Measurements from ENCODE around the gene P2RX3. TPM values are rescaled to one million over a fixed set of nuclear protein-coding genes. Genes with fewer than 3 reads are reported as not detected.

Gene P2RX3
- total RNA-seq, 1 experiment from 2014 or later = 0.15 TPM

DNA sequence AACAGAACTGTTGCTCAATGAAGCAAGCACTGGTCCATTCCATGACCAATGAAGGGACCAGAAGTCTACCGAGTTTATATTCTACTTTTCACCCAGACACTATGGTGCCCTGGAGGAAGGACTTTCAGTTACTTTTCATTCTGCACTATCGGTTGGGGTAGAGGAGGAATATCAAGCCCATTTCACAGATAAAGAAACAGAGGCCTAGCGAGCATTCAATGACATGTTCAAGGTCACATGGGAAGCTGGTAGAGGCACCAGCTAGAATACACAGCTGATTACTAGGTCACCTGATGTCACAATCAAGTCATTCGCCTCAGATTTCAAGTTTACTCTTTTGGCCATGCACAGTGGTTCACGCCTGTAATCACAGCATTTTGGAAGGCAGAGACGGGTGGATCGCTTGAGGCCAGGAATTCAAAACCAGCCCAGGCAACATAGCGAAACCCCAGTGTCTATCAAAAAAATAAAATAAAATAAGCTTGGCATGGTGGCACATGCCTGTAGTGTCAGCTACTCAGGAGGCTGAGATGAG, 69.9 kb downstream of the P2RX3 start:
- Histone ChIP-seq H2AK5ac (ENCODE audit: insufficient read length, low read length) (no peak overlapping the region), H3K4me1 (ENCODE audit: insufficient read depth, low read length) (no peaks in the 10 kb centered on the region), H4K91ac (ENCODE audit: insufficient read length, low read depth, low read length) (no peak overlapping the region), H2BK5ac (ENCODE audit: insufficient read length, low read length) (no peak overlapping the region), H3K79me2 (ENCODE audit: insufficient read depth, low read length) (no peaks in the 10 kb centered on the region), H3K9me3 (ENCODE audit: control insufficient read depth, low read depth, low read length) (no peaks in the 10 kb centered on the region), H3K56ac (ENCODE audit: insufficient read length, low read depth, low read length) (no peak overlapping the region), H4K8ac (replicated peaks; ENCODE audit: insufficient read length, low read depth, low read length) (no peak overlapping the region), H2BK15ac (ENCODE audit: low read depth, low read length) (no peak overlapping the region), H2BK12ac (ENCODE audit: insufficient read length, low read depth, low read length) (no peak overlapping the region), H3K27me3 (ENCODE audit: insufficient read depth, low read length) (no peaks in the 10 kb centered on the region), H3K27ac (ENCODE audit: insufficient read length, low read depth, low read length) (no peak overlapping the region), H4K5ac (ENCODE audit: insufficient read length, low read depth, low read length) (no peak overlapping the region), H3K23ac (ENCODE audit: insufficient read length, low read depth, low read length) (no peak overlapping the region), H3K23me2 (ENCODE audit: insufficient read length, low read depth, low read length, poor library complexity, severe bottlenecking) (no peaks in the 10 kb centered on the region), H3K18ac (ENCODE audit: insufficient read length, low read depth, low read length) (no peak overlapping the region), H2BK120ac (ENCODE audit: low read depth, low read length, poor library complexity, severe bottlenecking) (no peak overlapping the region), H3K9ac (ENCODE audit: extremely low read depth, insufficient read length, low read length) (no peak overlapping the region), H3K79me1 (ENCODE audit: insufficient read depth, low read depth, low read length, poor library complexity, severe bottlenecking) (no peaks in the 10 kb centered on the region), H3K14ac (ENCODE audit: insufficient read depth, low read length) (no peak overlapping the region), H4K20me1 (ENCODE audit: control insufficient read depth, insufficient read depth, insufficient read length) (no peaks in the 10 kb centered on the region), H3T11ph (ENCODE audit: low read length) (no peak overlapping the region), H2AFZ (ENCODE audit: low read length) (no peak overlapping the region), H3K4me2 (ENCODE audit: insufficient read depth, insufficient read length, low read length) (no peak overlapping the region), H2BK20ac (ENCODE audit: low read depth, low read length, poor library complexity, severe bottlenecking) (no peak overlapping the region), H3K4ac (ENCODE audit: low read depth, low read length) (no peak overlapping the region)
- H3K4me1 Mint-ChIP-seq = 0 out of 4 replicates have a peak, but pooled peaks cover 0 to 3% of the 10 kb centered on the region in 2 experiments
- no peaks in the 10 kb centered on the region; a peak in 1 of 5 replicates for H3K9me3 Mint-ChIP-seq
- TF ChIP-seq, protein P1, sequence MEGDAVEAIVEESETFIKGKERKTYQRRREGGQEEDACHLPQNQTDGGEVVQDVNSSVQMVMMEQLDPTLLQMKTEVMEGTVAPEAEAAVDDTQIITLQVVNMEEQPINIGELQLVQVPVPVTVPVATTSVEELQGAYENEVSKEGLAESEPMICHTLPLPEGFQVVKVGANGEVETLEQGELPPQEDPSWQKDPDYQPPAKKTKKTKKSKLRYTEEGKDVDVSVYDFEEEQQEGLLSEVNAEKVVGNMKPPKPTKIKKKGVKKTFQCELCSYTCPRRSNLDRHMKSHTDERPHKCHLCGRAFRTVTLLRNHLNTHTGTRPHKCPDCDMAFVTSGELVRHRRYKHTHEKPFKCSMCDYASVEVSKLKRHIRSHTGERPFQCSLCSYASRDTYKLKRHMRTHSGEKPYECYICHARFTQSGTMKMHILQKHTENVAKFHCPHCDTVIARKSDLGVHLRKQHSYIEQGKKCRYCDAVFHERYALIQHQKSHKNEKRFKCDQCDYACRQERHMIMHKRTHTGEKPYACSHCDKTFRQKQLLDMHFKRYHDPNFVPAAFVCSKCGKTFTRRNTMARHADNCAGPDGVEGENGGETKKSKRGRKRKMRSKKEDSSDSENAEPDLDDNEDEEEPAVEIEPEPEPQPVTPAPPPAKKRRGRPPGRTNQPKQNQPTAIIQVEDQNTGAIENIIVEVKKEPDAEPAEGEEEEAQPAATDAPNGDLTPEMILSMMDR (conservative IDR thresholded peaks at IDR 0.05) = no peak
- H3K27ac Mint-ChIP-seq = no peak overlapping the region
- no peaks in the 10 kb centered on the region for H3K27me3 Mint-ChIP-seq (ENCODE audit: low read depth)
- WGBS (ENCODE audit: extremely low coverage, insufficient read length, low lambda C conversion rate) = no CpG with 5 or more reads among the region's 8 CpGs
- no peak for DNase-seq
- peaks cover 12 to 41% (median 23%) of the 10 kb centered on the region in 3 experiments; a peak in 6 of 7 replicates for H3K36me3 Mint-ChIP-seq (ENCODE audit: insufficient read depth in 1 of 3, low read depth in 3 of 3)
- H3K4me3 Mint-ChIP-seq = no peak overlapping the region

All from H9 (cell line).